Dermis microvascular lymphatic vessel endothelial cell (primary cell): Measurements from ENCODE around the gene NFIB. TPM values are rescaled to one million over a fixed set of nuclear protein-coding genes. Genes with fewer than 3 reads are reported as not detected.

ENCODE experiments used
- DNase-seq, 2 donors: peaks; one replicate each; pipeline versions ENCODE4 v3.0.0 to v3.0.0-alpha.2; 2010; ENCODE audit warnings: low read depth in 2 of 2
- total RNA-seq: library from RNA; depleted of rRNA; stranded (reverse); fragments of >200 nt; gene quantifications from 2 replicates; pipeline ENCODE4 v1.2.1, GENCODE V29; 2014

NFIB gene
- total RNA-seq, 1 donor from 2014 or later = 116 TPM

DNA sequence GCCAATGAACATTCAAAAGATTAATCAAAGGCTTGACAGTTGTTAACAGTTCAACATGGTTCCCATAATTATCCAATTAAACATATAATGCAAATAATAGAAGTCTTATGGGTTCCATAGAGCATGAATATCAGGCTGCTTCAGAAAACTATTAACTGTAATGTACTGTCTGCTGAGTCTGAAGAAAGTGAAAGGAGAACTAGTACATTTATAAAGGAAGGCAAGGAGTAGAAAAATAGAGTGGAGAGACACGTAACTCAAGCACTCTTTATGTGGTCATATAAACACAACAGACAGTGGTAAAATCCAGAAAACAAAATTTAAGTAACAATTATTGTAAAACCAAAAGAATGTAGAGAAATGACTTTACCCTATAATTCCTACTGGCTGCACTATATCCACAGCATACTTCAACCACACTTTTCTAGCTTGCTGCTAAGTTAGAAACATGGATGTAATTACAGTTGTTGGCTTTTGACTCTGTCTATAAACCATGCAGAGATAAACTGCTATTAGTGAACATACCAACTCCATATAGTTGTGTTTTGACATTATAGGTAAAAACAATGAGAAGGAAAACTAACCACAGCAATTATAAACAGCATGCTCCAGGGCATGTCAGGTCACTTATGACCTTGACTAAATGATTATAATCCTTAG is 32.7 kb downstream of the NFIB start:
- DNase-seq = no peak

DNA sequence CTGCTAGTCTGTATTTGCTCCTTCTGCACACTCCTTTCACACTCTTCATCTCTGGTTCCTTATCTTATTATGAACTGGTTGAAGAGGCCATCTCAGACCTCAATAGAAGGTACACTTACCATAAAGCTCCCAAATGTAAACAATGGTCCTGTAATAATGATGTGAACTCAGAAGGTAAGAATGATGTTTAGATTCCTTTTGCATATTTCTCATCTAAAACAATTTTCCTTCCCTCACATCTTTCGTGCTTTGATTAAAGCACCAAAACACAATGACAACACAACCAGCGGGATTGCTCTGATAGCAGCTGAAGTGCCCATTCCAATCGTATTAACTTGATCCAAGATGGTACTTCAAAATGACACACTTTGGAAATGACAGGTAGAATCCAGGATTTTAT is 34.3 kb downstream of the NFIB start:
- no peak for DNase-seq

DNA sequence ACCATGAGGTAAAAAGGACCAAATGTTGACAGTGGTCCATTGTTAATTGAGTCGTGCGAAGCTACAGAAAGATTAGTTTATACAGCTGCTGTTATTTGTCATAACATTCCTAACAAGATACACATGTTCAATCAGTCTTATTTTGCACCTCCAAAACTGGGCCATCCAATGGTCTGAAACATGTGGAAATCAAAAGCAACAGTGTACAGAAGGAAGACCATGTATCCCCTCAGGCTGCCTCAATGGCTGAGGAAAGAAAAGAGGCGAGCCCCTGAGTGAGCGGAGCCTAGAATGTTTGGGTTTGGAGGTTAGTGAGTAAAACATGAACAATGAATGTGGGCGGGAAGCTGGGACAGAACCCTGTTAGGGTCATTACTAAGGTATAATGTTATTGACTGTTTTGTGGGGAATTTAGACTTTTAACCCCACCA is 35.6 kb downstream of the NFIB start:
- DNase-seq = peak in 1 of 2 donors; percentile 74

DNA sequence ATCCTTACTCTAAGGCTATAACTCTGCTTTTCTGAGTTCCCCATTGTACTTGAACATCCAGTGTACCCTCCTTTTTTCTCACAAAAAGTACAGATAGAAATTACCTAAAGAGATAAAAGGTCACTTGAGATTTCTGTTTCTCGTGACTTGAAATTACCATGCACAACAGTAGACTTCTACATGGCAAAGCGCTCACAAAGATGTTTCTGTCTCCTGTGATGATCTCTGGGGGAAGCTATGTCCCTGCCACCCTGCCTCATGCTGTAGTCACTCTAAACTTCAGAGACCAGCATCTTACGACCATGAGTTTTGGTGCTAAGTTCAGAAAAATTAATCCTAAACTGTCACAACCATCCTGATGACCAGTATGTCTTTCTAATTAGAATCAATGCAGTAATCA is 36.2 kb downstream of the NFIB start:
- no peak for DNase-seq

DNA sequence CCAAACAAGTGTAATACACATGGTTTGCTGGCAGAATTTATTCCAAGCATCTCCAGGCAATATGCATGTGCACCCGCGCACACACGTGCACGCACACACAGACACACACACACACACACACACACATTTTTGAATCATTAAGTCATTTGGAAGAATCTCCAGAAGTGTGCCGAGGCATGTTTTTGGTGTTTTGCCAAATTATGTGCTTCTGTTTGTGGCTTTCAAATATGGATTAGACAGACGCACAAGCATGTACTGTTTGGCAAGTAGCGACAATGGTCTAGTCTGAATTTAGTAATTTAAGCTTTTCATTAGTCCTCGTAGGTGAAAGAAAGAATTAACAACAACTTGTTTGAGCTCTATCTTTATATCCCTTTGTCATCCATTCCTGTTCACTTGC is 36.7 kb downstream of the NFIB start:
- peak in 1 of 2 donors; percentile 78 for DNase-seq

DNA sequence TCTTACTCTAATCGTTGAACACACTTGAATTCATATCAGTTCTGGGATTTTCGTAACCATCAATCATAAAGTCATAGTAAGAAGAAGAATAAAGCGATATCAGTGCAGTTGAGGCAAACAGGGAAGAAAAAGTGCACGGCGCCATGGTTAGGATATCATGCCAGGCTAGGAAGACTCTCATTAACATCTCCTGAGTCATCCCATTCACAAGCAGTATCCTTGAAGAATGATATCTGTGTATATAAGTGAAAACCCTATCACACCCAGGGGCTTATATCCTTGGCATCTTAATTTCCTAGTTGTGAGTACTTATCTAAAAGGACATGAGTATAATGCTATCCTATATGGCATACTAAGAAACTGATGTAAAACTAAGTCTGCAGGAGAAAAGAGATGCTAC is 38.6 kb downstream of the NFIB start:
- no peak for DNase-seq

DNA sequence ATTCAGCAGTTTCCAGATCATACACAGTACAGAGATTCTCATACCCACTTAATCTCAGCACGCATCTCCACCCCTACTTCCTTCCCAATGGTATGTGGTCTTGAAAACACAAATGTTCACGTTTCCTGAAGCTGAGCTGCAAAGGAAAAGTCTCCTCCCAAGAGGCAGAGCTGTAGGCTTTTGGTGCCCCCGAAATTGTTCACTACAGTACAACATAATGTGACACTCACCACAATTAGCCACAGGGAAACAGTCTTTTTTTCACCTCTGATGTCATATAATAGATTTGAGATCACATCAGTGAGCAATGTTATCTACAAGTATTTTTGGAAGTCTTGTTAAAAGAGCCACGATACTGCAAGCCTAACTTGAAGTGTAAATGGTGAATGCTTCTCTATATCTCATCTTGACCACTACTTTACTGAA is 40.2 kb downstream of the NFIB start:
- DNase-seq = peak in 1 of 2 donors; percentile 75

DNA sequence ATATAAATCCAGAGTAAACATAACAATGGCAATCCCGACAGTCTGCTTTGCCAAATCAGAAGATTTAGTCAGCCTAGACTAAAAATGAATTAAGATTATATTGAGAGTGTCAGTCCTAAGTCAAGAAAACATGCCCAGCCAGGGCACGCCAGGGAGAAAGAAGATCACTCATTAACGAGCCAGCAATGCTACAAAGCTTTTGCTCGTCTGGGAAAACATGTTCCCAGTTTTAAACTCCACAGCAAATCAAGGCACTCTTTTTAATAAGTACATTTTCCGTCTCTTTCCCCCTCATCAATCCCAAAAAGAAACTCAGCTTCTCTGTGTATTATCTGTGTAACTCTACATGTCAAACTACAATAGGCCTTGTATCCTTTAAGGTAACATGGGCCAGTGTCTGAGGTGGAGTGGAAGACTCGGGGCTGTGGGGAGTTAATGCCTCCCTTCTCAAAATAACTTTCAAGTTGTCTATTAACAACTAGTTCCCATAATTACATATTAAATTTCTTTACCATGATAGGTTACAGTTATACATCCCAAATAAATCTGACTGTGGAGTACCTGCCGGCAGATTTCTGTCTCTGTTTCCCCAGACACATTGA is 40.9 kb downstream of the NFIB start:
- peak in 1 of 2 donors; percentile 21 for DNase-seq

DNA sequence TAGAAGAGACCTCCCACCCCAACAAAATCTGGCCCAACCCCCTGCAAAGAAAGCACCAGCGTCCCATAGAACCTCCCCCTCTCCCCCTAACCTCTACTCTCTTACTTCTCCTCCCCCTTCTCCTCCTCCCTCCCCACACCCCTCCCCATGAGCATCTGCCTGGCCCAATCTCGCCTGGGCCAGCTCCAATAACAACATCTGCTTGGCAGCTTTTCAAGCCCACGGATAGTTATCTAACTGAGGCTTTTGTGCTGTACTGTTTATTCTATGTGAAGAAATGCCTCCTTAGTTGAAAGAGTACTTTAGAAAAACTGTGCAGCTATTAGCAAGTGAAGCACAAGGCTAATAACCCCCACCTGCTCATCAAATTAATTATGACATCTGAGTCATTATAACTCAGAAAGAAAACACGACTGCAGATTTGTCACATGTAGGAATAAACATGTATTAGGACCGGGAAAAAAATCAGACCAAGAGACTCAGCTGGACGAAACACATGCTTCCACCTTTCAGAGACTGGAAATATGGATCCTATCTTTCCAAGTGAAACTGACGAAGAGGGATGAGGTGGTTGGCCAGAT is 42.8 kb downstream of the NFIB start:
- DNase-seq = peak in 1 of 2 donors; percentile 91

DNA sequence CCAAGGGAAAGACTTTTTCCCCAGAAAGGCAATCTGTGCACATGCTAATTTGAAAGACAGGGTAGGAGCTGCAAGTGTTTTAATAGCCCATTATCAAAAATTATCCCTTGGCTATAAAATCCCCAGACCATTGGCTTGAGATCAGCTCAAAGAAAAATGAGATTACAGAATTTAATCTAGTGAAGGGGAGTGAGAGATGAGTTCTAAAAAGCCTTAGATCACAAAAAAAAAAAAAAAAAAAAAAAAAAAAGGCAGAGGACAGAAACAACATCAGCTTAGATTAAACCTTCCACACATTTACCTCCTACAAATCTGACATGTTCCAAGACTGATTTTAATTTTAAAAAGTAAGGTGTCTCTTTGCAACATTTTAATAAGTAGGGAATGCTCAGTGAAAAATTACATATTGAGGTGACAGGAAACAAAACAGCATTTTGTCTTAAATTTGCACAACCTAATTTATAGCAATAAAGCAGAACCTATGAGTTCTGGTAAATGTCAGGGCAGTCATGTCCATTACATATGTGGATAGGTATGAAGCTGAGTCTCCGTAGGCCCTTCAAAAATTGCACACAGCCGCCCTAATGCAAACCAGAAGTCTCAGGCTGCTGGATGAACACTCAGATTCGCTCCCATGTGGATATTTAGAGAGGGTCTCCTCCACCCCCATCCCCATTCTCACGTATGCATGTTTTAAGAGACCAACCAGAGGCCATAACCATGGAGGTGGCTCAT is 43.4 kb downstream of the NFIB start:
- no peak for DNase-seq

DNA sequence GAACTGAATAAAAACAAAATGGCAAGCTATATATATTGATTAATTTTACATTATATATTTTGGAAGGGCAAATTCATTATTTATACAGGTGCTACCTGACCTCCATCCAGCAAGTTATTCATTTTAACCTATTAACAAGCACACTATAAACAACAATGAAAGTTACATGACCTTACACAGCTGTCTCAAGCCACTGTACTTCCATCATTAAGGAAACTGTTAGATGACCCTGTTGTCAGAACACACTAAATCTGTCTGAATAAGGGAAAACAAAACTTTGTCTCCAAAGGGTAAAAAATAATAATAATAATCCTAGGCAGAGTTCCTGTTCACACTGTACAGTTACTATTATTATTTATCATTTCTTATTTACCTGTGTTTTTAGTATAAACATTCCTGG is 44.0 kb downstream of the NFIB start:
- DNase-seq = peak in 1 of 2 donors; percentile 84

DNA sequence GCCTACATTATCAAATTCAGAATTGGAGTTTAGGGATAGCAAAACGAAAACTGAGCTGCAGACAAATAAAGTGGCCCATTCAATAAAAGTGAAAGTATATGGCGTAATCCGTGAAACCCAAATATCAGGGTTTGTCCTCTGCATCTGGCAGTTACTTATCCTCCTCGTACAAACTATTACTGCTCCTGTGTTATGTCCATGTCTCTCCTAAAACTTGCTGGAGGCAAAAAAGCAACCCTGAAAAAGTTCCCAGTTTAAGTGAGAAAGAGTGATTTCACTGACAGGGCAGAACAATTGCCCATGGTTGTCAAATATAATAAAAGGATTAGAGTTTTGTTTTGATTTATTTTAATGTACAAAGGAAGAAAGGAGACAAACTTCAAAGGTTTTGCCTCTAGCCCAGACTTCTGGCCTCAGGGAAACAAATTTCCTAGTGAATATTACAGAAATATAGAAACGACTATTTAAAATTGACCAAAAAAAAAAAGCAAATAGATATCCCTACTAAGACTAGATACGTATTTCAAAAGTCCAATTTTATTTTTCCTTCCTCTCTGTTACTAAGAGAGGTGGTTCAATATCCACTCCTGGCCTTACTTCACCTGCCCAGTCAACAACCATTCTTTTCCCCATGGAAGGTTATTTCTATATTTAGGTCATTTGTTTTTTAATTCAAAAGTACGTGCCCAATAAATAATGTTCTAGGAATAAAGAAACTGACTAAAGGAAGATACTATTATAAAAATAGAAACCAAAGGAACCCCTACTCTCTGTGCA is 50.0 kb downstream of the NFIB start:
- no peak for DNase-seq

DNA sequence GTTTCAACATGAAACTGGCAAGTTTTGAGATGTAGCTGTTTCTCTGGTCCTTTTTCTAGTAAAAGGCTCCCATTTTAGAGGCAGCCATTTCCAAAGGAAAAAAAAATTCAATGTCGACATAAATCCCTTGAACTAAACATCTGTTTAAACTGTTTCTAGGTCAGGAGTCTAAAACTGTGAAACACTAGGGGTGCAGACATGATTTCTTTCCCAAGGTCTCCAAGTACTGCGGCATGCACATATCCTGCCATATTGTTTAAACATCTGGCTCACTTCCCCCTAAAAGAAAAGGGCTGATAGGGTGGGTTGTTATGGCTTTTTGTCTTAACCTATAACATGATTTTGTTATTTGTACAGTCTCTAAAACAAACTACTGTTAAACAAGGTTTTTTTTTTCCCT is 51.1 kb downstream of the NFIB start:
- no peak for DNase-seq

DNA sequence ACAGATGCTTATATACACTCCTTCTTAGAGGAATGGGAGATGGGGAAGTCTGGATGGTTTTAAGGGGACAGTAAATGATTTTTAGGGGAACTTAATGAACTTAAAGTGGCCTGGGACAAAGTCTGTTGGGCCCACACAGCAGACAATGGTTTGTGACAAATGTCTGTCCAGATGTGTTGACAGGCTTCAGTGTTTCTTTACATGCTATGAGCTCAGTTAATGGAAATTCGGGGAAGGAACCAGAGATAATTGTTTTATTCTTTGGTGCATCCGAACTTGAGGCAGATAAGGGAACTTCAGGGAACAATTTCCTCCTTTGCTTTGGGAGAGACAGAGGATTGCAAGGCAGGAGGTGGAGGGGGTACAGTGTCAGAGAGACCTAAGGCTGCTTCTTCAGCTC is 52.3 kb downstream of the NFIB start:
- DNase-seq = no peak

DNA sequence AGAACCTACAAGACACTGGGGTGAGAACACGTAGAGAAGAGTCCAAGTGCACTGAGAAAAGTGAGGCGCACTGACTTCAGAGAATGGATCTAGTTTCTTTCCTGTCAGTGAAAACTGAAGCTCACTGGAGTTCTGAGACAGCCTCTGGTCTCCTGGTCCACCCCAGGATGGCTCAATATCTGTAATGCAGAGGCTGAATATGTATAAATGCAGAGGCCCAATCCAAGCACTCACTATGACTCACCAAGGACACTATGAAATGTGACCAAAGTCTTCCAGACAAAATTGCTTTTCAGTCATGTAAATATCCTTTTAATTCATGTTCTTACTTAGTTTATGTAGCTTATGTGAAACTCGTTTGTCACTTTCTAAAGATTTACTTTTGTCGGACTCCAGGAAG is 53.8 kb downstream of the NFIB start:
- no peak for DNase-seq

DNA sequence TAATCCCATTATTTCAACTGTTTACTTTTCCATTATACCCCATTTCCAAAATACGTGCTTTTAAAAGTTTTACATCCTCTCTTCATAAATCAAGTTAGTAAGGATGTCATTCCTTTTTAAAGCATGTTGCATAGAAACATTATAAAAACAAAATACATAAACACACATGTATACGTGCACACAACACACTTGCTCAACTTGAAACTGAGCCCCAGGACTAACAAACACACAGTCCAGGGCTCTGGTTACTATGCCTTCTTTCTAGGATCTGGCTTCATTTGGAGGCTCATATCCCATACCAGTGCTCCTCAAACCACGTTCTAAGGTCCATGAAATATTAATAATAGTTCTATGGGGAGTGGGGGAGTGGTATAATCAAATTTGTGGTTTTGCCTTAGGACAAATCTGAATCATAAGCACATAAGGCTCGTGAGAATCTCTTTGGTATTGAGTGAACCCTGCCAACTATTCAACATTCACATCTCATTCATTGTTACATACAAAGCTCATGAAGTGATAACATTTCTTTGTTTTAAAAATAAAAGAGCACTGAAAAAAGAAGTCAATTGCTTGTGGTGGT is 55.2 kb downstream of the NFIB start:
- DNase-seq = no peak

DNA sequence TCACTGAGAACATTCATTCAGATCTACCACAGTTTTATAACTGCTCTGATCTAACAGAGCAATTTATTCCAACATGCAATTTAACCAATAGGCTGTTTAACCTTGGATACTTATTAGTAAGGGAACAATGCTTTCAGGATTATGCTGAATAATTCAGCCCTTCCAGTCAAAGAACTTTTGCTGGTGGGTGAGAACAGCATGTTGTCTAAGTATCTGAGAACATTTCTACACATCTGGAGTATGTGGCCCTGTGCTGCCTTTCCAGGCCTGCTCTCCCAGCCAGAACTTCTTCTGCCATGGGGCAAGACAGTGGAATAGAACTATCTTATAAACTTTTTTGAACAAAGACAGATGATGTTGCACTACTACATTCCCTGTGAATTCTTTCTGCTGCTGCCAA is 55.8 kb downstream of the NFIB start:
- no peak for DNase-seq

DNA sequence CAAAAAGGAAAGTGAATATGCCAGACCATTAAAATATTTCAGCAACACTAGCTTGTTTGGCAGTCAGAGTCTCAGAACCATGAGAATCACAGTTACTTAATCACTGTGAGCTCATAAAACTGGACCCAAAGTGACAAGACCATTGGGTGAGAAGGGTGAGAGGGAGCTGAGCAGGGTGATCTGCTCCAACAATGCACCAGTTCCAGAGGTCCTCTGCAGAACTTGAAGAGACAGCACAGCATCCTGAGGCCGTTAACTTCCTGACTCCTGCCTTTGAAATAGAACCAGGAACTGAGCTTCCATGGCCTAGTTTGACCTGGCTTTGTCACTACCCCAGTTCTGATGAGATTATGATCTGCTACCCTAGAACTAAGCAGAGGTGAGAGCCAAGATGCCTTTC is 57.4 kb downstream of the NFIB start:
- peak in 1 of 2 donors; percentile 24 for DNase-seq

DNA sequence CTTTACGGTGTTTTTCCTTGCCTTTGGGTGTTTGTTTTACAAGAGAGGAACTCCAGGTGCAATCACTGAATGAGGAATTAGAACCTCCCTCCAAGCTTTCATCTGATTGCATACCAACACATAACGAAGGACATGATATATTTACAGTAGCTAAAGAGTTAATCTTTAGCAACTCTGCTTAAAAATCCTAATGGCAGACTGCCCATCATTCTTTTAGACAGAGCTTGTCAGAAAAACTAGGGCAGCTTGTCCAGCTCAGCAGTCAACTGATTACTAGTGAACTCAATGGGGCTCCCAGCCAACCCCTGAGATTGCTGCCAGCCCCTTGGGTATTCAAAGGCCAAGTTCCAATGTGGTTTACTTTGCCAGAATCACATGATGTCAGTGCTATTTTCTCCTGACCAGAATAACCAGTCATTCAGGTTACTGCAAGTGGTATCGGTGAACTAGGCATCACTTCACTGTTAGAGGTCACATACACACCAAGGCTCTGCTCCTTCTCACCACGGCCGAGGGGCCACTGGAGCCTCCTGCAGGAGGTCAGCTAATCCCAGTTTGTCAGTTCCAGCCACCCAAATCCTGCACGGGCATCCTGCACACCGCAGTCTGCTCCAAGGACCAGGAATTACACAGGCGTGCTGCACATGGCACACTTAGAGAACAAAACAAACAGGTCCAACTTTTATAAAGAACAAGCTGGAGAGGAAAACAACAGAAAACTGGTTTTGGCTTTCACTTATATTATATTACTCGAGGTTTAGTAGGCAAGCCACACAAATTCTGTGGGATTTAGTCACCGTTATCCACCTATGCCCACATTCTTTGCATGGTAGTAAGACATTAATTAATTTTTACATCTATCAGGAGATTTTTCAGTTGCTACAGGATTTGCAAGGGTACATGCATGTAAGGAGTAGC is 62.5 kb downstream of the NFIB start:
- peak in 1 of 2 donors; percentile 63 for DNase-seq

DNA sequence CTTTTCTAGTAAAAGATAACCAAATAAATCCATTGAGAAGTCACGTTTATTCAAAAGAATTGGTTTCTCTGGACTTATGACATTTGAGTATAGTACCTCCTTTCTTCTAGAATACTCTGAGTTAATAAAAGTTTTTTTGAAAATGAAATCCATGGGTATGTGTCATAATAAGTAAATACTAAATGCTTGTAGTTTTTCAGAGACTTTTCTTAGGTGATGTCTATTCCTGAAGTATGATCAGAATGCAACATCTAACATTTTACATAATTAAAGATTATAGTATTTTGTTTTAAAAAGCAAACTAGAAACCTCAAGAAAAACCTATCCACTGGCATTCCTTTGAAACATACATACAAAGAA is 63.2 kb downstream of the NFIB start:
- DNase-seq = no peak
